GM10248 (cell line): ENCODE results near the gene SMTN.
"Not testable (repeated sequence)": the region's sequence is repeated elsewhere in the genome, so short reads cannot be mapped to it uniquely, and the experiment has no call there.

ENCODE experiments used
- CTCF ChIA-PET: fragments of 300-600 bp; sonication (Branson Sonifier 250); formaldehyde crosslinking; extraction: SDS; loops from one replicate; lab custom pipeline; 2021; ENCODE audit warnings: antibody characterized with exemption; lab: Yijun Ruan, JAX
- POLR2A ChIA-PET: fragments of 350-650 bp; sonication (Branson Sonifier 250); formaldehyde crosslinking; extraction: SDS; loops from one replicate; lab custom pipeline; 2020; ENCODE audit warnings: antibody characterized with exemption; lab: Yijun Ruan, JAX
- DNase-seq: peaks from one replicate; pipeline ENCODE4 v3.0.0; 2012; ENCODE audit errors: extremely low spot score
- CTCF ChIP-seq: IDR thresholded peaks from 2 replicates; pipeline ENCODE4 v1.5.1; 2012; ENCODE audit warnings: mild to moderate bottlenecking, low read depth; ENCODE audit errors: extremely low read depth, missing control alignments, control extremely low read depth

The SMTN gene

GRCh38 chr22:31107178-31107893 lies 26.2 kb downstream of the SMTN start, which contains the start of gene SELENOM:
Gene SELENOM (minus strand): TSS chr22:31107568. CDS start chr22:31107505, 63 bp downstream.
- POLR2A ChIA-PET = interaction anchor here (0.8 to 1.4 kb wide), 3 partner anchors 26 to 183 kb away, joined by 3 read pairs; partner anchors contain the start of genes MORC2, SMTN and TUG1
- TF ChIP-seq CTCF = peak; percentile 71
- CTCF ChIA-PET = interaction anchor here (0.6 to 3.1 kb wide), 22 partner anchors 8 to 501 kb away, joined by 3 to 16 read pairs (median 4); no protein-coding TSS in a partner anchor
- peak; percentile 96 for DNase-seq

- TF ChIP-seq CTCF = no peak
- ChIA-PET CTCF (interaction anchor here (0.6 to 3.1 kb wide), 20 partner anchors 8 to 206 kb away, joined by 3 to 16 read pairs (median 5); partner anchors contain the start of gene LIMK2), POLR2A (interaction anchor here (0.8 to 1.4 kb wide), 3 partner anchors 27 to 183 kb away, joined by 3 read pairs; partner anchors contain the start of genes MORC2, SMTN and TUG1)
- no peak for DNase-seq
Measured at GRCh38 chr22:31107894-31108218, 26.7 kb downstream of the SMTN start.

- CTCF ChIA-PET = interaction anchor here (1.0 kb wide), 2 partner anchors 11 to 24 kb away, joined by 3 to 4 read pairs; no protein-coding TSS in a partner anchor
- POLR2A ChIA-PET, DNase-seq: not testable (repeated sequence)
Measured at GRCh38 chr22:31112547-31113091, 31.5 kb downstream of the SMTN start.

- POLR2A ChIA-PET = interaction anchor here (0.9 kb wide), 1 partner anchor 37 kb away, joined by 3 read pairs; the partner anchor contains the start of gene SMTN
- no peak for TF ChIP-seq CTCF
- CTCF ChIA-PET = interaction anchor here (0.8 to 1.6 kb wide), 3 partner anchors 10 to 34 kb away, joined by 3 to 6 read pairs (median 3); partner anchors contain the start of gene SELENOM
- no peak for DNase-seq
Measured at GRCh38 chr22:31118046-31118820, 37.1 kb downstream of the SMTN start.

GRCh38 chr22:31119026-31119717 lies 38.1 kb downstream of the SMTN start:
- no peak for TF ChIP-seq CTCF
- DNase-seq = no peak
- POLR2A ChIA-PET = interaction anchor here (0.7 kb wide), 1 partner anchor 34 kb away, joined by 3 read pairs; no protein-coding TSS in a partner anchor
- CTCF ChIA-PET = interaction anchor here (0.8 to 1.5 kb wide), 2 partner anchors 17 to 35 kb away, joined by 3 to 4 read pairs; no protein-coding TSS in a partner anchor

GRCh38 chr22:31120230-31120629 lies 39.1 kb downstream of the SMTN start:
- ChIA-PET POLR2A (no interaction called here), CTCF (interaction anchor here (1.5 kb wide), 1 partner anchor 18 kb away, joined by 4 read pairs; no protein-coding TSS in a partner anchor)
- no peak for DNase-seq
- no peak for TF ChIP-seq CTCF
